Testis (tissue), 3 donors: ENCODE data around the gene DLEC1. TPM values are rescaled to one million over a fixed set of nuclear protein-coding genes. Genes with fewer than 3 reads are reported as not detected.

Experiments used
- DNase-seq: peaks from one replicate; pipeline ENCODE4 v3.0.0-alpha.2; 2019
- H3K27ac ChIP-seq, 2 donors: fragments of 200-600 bp; sonication (generic); one replicate each; pipeline ENCODE4 v1.5.1; 2019
- H3K27me3 ChIP-seq: fragments of 200-600 bp; sonication (generic); one replicate; pipeline ENCODE4 v1.5.1; 2019
- H3K36me3 ChIP-seq: fragments of 200-600 bp; sonication (generic); one replicate; pipeline ENCODE4 v1.5.1; 2017; ENCODE audit warnings: low read depth; ENCODE audit errors: missing control alignments
- H3K4me1 ChIP-seq: fragments of 200-600 bp; sonication (generic); one replicate; pipeline ENCODE4 v1.5.1; 2019
- H3K4me3 ChIP-seq, 2 donors: fragments of 200-600 bp; sonication (generic); one replicate each; pipeline ENCODE4 v1.5.1; 2017 to 2019
- H3K9me3 ChIP-seq: fragments of 200-600 bp; sonication (generic); one replicate; pipeline ENCODE4 v1.5.1; 2017
- POLR2A ChIP-seq: fragments of 450-650 bp; IDR thresholded peaks from one replicate; pipeline ENCODE4 v1.6.1; 2017; ENCODE audit warnings: antibody characterized with exemption, mild to moderate bottlenecking, moderate library complexity
- WGBS, 2 donors: methylation state at CpG; one replicate each; pipeline ENCODE4 v1.1.5; 2018; 5-methylcytosine and 5-hydroxymethylcytosine counted together
- intact Hi-C: fragments of 100-400 bp; cut with DNase I; formaldehyde crosslinking; loops from one replicate; pipeline ENCODE4 v1.15.1; 2023; ENCODE audit warnings: low total_unique reads
- polyA plus RNA-seq: library from polyadenylated mRNA; stranded (reverse); fragments of 350-450 nt; fragmentation: Illumina TruSeq; extraction: RNeasy Lipid Tissue Mini Kit (QIAGEN cat#74804); gene quantifications from one replicate; pipeline ENCODE4 v1.2.3, GENCODE V29; 2014; ENCODE audit warnings: low read depth, low replicate concordance; ENCODE audit not compliant: insufficient read depth
- total RNA-seq, 2 donors: library from RNA; depleted of rRNA; stranded (reverse); fragments of >200 nt; gene quantifications; one replicate each; pipeline ENCODE4 v1.2.3, GENCODE V29; 2016
- TF ChIP-seq, protein P1 (sequence below), 3 experiments: fragments of 450-650 bp in 2 of 3; fragments of 200-600 bp in 1 of 3; sonication (generic) in 1 of 3; IDR thresholded peaks; one replicate each; pipeline ENCODE4 v1.5.1; 2016 to 2019; ENCODE audit warnings: antibody characterized with exemption in 3 of 3, mild to moderate bottlenecking in 2 of 3, moderate library complexity in 1 of 3

The DLEC1 gene
- total and polyA plus RNA-seq, 3 donors from 2014 or later: 32.3 to 40.8 (median 36.9) TPM

DNA sequence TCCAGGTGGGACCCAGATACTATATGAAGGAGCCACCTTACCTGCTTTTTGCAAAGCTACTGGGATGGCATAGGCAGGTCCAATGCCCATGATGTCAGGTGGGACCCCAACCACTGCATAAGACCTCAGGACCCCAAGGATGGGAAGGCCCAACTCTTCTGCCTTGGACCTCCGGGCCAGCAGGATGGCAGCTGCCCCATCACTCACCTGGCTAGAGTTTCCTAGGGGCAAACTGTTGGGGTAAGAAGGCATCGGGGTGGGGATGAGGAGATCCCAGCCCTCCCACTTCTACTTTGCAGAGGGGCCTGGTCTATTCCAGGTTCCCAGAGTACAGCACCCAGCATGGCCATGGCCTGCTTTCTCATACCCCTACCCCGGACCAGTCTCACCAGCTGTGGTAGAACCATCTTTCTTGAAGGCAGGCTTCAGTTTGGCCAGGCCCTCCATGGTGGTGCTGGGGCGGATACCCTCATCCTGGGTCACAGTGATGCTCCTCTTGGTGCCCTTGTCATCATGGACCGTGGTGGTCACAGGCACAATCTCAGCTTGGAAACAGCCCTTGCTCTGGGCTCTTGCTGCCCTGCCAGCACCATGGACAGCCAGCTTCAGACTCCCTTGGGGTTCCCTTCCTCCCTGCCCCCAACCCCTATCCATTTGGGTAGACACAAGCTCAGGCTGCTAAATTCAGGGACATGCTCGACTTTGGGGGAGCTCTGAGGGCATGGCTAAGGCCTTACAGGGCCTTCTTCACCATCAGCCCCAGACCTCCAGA, 87.3 kb downstream of the DLEC1 start:
- Histone ChIP-seq H3K27me3 (no peaks in the 10 kb centered on the region), H3K27ac (no peak overlapping the region), H3K4me3 (no peak overlapping the region), H3K4me1 (no peaks in the 10 kb centered on the region), H3K36me3 (no peaks in the 10 kb centered on the region), H3K9me3 (no peaks in the 10 kb centered on the region)
- 95 to 100% methylated on average over 3 to 6 of the region's 6 CpGs for WGBS, 2 donors
- DNase-seq: no peak
- intact Hi-C loops: no loop called here
- TF ChIP-seq, protein P1, sequence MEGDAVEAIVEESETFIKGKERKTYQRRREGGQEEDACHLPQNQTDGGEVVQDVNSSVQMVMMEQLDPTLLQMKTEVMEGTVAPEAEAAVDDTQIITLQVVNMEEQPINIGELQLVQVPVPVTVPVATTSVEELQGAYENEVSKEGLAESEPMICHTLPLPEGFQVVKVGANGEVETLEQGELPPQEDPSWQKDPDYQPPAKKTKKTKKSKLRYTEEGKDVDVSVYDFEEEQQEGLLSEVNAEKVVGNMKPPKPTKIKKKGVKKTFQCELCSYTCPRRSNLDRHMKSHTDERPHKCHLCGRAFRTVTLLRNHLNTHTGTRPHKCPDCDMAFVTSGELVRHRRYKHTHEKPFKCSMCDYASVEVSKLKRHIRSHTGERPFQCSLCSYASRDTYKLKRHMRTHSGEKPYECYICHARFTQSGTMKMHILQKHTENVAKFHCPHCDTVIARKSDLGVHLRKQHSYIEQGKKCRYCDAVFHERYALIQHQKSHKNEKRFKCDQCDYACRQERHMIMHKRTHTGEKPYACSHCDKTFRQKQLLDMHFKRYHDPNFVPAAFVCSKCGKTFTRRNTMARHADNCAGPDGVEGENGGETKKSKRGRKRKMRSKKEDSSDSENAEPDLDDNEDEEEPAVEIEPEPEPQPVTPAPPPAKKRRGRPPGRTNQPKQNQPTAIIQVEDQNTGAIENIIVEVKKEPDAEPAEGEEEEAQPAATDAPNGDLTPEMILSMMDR (IDR thresholded peaks at IDR 0.05): no peak
- TF ChIP-seq POLR2A: no peak

DNA sequence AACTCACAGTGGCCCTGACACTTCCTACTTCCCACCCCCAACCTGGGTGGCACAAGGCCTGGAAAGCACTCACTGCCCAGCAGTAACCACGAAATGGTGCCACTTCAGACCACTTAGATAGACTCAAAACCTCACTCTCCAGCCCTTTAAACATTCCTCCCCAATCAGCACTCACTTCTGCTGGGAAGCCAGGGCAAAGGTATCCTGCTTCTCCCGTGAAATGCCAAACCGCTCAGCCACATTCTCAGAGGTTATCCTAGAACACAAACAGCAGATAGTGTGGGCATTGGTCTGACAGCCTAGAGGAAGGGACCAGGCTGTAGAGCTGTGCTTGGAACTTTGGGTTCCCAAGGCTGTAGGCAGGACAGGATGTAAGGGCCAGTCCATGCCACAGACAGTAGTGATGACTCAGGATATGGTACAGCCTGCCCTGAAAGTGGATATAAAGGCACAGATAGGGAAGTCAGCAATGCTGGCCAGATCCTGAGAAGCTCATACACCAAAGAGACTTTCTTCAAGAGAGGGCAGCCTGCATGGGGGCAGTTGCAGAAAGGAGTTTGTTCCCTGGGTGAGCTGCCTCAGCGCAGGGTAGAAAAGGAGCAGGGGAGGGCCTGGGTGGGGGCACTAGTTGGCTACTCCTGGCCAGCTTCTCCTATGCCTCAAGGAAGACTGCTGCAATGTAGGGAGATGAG, 88.7 kb downstream of the DLEC1 start:
- H3K9me3 ChIP-seq: no peaks in the 10 kb centered on the region
- H3K4me3 ChIP-seq: no peak overlapping the region
- no peaks in the 10 kb centered on the region for H3K27me3 ChIP-seq
- no peak for TF ChIP-seq POLR2A
- TF ChIP-seq, protein P1 (IDR thresholded peaks at IDR 0.05): no peak
- H3K36me3 ChIP-seq: no peaks in the 10 kb centered on the region
- WGBS, 2 donors: 88 to 96% methylated on average over 1 to 4 of the region's 4 CpGs
- no peaks in the 10 kb centered on the region for H3K4me1 ChIP-seq
- no peak for DNase-seq
- intact Hi-C loops: no loop called here
- no peak overlapping the region for H3K27ac ChIP-seq

DNA sequence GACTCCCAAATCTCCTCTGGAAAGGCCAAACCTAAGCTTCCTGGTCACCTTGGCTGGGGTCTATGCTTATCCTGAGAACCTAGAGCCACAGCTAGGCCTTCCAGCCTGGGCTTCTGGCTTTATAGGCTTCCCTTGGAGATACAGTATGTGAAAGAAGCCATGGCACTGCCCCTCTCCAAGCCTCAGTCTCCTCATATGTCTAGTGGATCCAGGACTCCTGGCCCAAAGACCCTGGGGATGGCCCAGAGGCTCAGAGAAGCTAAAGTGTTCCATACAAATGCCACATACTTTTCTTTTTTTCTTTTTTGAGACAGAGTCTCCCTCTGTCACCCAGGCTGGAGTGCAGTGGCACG, 89.3 kb downstream of the DLEC1 start:
- WGBS, 2 donors: 92 to 100% methylated on average over 1 of the region's 1 CpG
- intact Hi-C loops: no loop called here
- no peaks in the 10 kb centered on the region for H3K4me1 ChIP-seq
- DNase-seq: no peak
- H3K36me3 ChIP-seq: no peaks in the 10 kb centered on the region
- no peaks in the 10 kb centered on the region for H3K9me3 ChIP-seq
- H3K27me3 ChIP-seq: no peaks in the 10 kb centered on the region
- no peak overlapping the region for H3K4me3 ChIP-seq
- TF ChIP-seq, protein P1 (IDR thresholded peaks at IDR 0.05): no peak
- TF ChIP-seq POLR2A: no peak
- H3K27ac ChIP-seq: no peak overlapping the region

DNA sequence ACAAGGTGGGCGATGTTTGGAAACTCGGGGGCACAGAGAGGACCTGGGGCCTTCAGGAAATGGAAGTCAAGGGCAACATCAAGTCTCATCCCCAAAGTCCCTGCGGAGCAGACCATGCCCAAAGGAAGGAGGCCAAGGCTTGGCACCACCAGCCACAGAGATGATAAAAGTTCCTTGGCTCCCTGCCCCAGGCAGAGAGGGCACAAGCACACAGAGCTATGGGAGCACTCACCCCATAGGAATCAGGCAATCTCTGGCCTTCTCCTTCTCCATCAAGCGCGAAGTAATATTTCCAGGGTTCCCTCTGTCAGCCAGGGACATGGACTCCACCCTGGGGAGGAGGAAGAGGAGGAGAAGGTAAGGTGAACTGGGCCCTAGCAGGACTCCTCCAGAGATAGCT, 90.0 kb downstream of the DLEC1 start:
- 89 to 93% methylated on average over 5 of the region's 5 CpGs for WGBS, 2 donors
- intact Hi-C loops: no loop called here

More for the DNA sequence above, 90.0 kb downstream of the DLEC1 start:
- Histone ChIP-seq H3K4me3 (no peak overlapping the region), H3K36me3 (no peaks in the 10 kb centered on the region), H3K9me3 (no peaks in the 10 kb centered on the region), H3K27me3 (no peaks in the 10 kb centered on the region), H3K27ac (no peak overlapping the region), H3K4me1 (no peaks in the 10 kb centered on the region)
- no peak for DNase-seq
- TF ChIP-seq, protein P1 (IDR thresholded peaks at IDR 0.05): no peak
- TF ChIP-seq POLR2A: no peak
